DOHH2 (cell line): ENCODE results near the gene COL23A1.

Source experiments
- H3F3A ChIP-seq: fragments of 200-600 bp; sonication (generic), shearing (Covaris generic); 2 replicates; pipeline ENCODE4 v1.6.0; 2016; ENCODE audit warnings: antibody characterized with exemption, mild to moderate bottlenecking; ENCODE audit not compliant: control insufficient read depth, insufficient read depth
- H3K27ac ChIP-seq: fragments of 200-600 bp; sonication (generic); 2 replicates; pipeline ENCODE4 v1.5.1; 2014; ENCODE audit warnings: low read depth, mild to moderate bottlenecking, low read length, moderate library complexity
- H3K27me3 ChIP-seq: fragments of 200-600 bp; sonication (generic); 2 replicates; pipeline ENCODE4 v1.6.1; 2014; ENCODE audit warnings: mild to moderate bottlenecking, low read length, mixed read lengths; ENCODE audit not compliant: control insufficient read depth
- H3K36me3 ChIP-seq: fragments of 200-600 bp; sonication (generic); 2 replicates; pipeline ENCODE4 v1.6.1; 2014; ENCODE audit warnings: mild to moderate bottlenecking, low read length, moderate library complexity, mixed read lengths; ENCODE audit not compliant: control insufficient read depth
- H3K4me1 ChIP-seq: fragments of 200-600 bp; sonication (generic); 2 replicates; pipeline ENCODE4 v1.6.1; 2014; ENCODE audit warnings: mild to moderate bottlenecking, low read length, mixed read lengths; ENCODE audit not compliant: control insufficient read depth
- H3K4me2 ChIP-seq: fragments of 200-600 bp; sonication (generic); 2 replicates; pipeline ENCODE4 v1.6.0; 2014; ENCODE audit warnings: mild to moderate bottlenecking, low read length, moderate library complexity
- H3K4me3 ChIP-seq: fragments of 200-600 bp; sonication (generic); 2 replicates; pipeline ENCODE4 v1.5.1; 2014; ENCODE audit warnings: mild to moderate bottlenecking, low read length, mixed read lengths
- H3K79me2 ChIP-seq: fragments of 200-600 bp; sonication (generic); 2 replicates; pipeline ENCODE4 v1.6.1; 2014; ENCODE audit warnings: mild to moderate bottlenecking, low read length, mixed read lengths; ENCODE audit not compliant: control insufficient read depth
- H3K9me2 ChIP-seq: fragments of 200-600 bp; sonication (generic); replicated peaks from 2 replicates; pipeline ENCODE4 v1.6.1; 2014; ENCODE audit warnings: mild to moderate bottlenecking, low read length, mixed read lengths; ENCODE audit not compliant: control insufficient read depth
- H3K9me3 ChIP-seq: fragments of 200-600 bp; sonication (generic); 2 replicates; pipeline ENCODE4 v1.6.1; 2014; ENCODE audit warnings: antibody characterized with exemption, low read length, mixed read lengths; ENCODE audit not compliant: control insufficient read depth, insufficient read depth
- H4K20me1 ChIP-seq: fragments of 200-600 bp; sonication (generic); 2 replicates; pipeline ENCODE4 v1.6.0; 2014; ENCODE audit warnings: low read depth, mild to moderate bottlenecking, antibody characterized with exemption, low read length, moderate library complexity; ENCODE audit not compliant: control insufficient read depth, insufficient read depth
- EZH2phosphoT487 ChIP-seq: fragments of 200-600 bp; sonication (generic); IDR thresholded peaks from 2 replicates; pipeline ENCODE4 v1.6.1; 2017; ENCODE audit warnings: borderline replicate concordance, mild to moderate bottlenecking, antibody characterized with exemption, low read length, moderate library complexity, mixed read lengths
- TF ChIP-seq, protein P1 (sequence below): fragments of 200-600 bp; sonication (generic); IDR thresholded peaks from one replicate; pipeline ENCODE4 v1.5.1; 2014; ENCODE audit warnings: antibody characterized with exemption, mild to moderate bottlenecking, low read depth, low read length; ENCODE audit not compliant: poor library complexity, severe bottlenecking

COL23A1 gene

DNA sequence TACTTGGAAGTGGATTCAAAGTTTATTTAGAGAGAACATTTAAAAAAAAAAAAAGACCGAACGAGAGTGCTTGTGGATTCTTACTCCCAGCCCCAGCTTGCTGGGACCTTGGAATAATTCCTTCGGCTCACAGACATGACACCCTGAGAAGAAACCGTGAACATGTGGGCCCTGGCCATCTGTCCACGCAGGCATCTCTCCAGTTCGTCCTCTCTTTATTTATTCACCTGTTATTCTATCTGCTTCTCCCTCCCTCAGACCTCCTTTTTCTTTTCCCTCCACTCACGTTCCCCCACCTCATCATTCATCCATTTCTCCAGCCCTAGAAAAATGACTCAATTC lies 263.8 kb downstream of the COL23A1 start:
- TF ChIP-seq, protein P1, sequence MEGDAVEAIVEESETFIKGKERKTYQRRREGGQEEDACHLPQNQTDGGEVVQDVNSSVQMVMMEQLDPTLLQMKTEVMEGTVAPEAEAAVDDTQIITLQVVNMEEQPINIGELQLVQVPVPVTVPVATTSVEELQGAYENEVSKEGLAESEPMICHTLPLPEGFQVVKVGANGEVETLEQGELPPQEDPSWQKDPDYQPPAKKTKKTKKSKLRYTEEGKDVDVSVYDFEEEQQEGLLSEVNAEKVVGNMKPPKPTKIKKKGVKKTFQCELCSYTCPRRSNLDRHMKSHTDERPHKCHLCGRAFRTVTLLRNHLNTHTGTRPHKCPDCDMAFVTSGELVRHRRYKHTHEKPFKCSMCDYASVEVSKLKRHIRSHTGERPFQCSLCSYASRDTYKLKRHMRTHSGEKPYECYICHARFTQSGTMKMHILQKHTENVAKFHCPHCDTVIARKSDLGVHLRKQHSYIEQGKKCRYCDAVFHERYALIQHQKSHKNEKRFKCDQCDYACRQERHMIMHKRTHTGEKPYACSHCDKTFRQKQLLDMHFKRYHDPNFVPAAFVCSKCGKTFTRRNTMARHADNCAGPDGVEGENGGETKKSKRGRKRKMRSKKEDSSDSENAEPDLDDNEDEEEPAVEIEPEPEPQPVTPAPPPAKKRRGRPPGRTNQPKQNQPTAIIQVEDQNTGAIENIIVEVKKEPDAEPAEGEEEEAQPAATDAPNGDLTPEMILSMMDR: no peak
- TF ChIP-seq EZH2phosphoT487: no peak
- Histone ChIP-seq H3K27ac (no peak overlapping the region), H3K4me1 (peaks cover 55% of the 10 kb centered on the region), H3K9me2 (no peaks in the 10 kb centered on the region), H4K20me1 (no peaks in the 10 kb centered on the region), H3K4me2 (no peak overlapping the region), H3K9me3 (no peaks in the 10 kb centered on the region), H3F3A (peaks cover 6% of the 10 kb centered on the region), H3K79me2 (peaks cover 18% of the 10 kb centered on the region), H3K36me3 (peaks cover 5% of the 10 kb centered on the region; the same call in 1 of the 2 replicates), H3K4me3 (no peak overlapping the region), H3K27me3 (no peaks in the 10 kb centered on the region)

GRCh38 chr5:178325679-178326373 lies 264.4 kb downstream of the COL23A1 start:
- Histone ChIP-seq H3K9me2 (no peaks in the 10 kb centered on the region), H3K4me3 (no peak overlapping the region), H4K20me1 (no peaks in the 10 kb centered on the region), H3K4me1 (peaks cover 57% of the 10 kb centered on the region), H3K36me3 (peaks cover 6% of the 10 kb centered on the region; the same call in 1 of the 2 replicates), H3K4me2 (no peak overlapping the region), H3K9me3 (no peaks in the 10 kb centered on the region), H3K27me3 (no peaks in the 10 kb centered on the region), H3F3A (peaks cover 6% of the 10 kb centered on the region), H3K27ac (no peak overlapping the region), H3K79me2 (peaks cover 23% of the 10 kb centered on the region)
- TF ChIP-seq, protein P1: no peak
- no peak for TF ChIP-seq EZH2phosphoT487

DNA sequence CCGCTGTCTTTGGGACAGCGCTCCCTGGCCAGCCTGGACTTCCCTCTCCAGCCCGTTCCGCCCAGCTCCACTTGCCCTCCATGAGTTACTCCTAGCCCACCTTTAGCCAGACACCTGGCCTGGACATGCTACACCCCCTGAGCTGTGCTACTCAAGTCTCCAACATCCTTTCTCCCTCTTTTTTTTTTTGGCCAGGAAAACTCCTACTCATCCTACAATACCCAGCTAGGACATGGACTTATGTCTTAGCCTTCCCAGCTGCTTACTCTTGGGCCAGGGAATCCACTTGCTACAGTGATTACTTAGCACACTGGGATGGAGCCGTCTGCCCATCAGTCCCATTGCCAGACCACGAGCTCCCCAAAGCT lies 264.9 kb downstream of the COL23A1 start:
- H3K79me2 ChIP-seq: peaks cover 27% of the 10 kb centered on the region
- peaks cover 6% of the 10 kb centered on the region for H3F3A ChIP-seq
- H3K4me3 ChIP-seq: peak overlapping the region; percentile 90
- TF ChIP-seq EZH2phosphoT487: no peak
- TF ChIP-seq, protein P1: no peak
- peaks cover 9% of the 10 kb centered on the region; the same call in 1 of the 2 replicates for H3K36me3 ChIP-seq
- no peaks in the 10 kb centered on the region for H3K9me3 ChIP-seq
- H3K4me2 ChIP-seq: peak overlapping the region; percentile 98
- no peaks in the 10 kb centered on the region for H3K9me2 ChIP-seq
- no peaks in the 10 kb centered on the region for H3K27me3 ChIP-seq
- peaks cover 57% of the 10 kb centered on the region for H3K4me1 ChIP-seq
- H3K27ac ChIP-seq: peak overlapping the region; percentile 94
- no peaks in the 10 kb centered on the region for H4K20me1 ChIP-seq
